OCI-LY7 (cell line): Measurements from ENCODE around the gene EIF4G3. TPM values are rescaled to one million over a fixed set of nuclear protein-coding genes. Genes with fewer than 3 reads are reported as not detected.
"Not testable (repeated sequence)": the region's sequence is repeated elsewhere in the genome, so short reads cannot be mapped to it uniquely, and the experiment has no call there.

ENCODE experiments used
- BruUV-seq: library from RNA; stranded (reverse); fragments of 400-500 nt; replicated peaks from 2 replicates; lab custom pipeline; 2021; lab: Mats Ljungman, UMichigan
- CTCF ChIA-PET: fragments of 300-600 bp; sonication (Branson Sonifier 250); formaldehyde crosslinking; loops from one replicate; lab custom pipeline; 2022; ENCODE audit warnings: antibody characterized with exemption; ENCODE audit not compliant: unreplicated experiment; lab: Charles Lee
- POLR2A ChIA-PET: fragments of 300-600 bp; sonication (Branson Sonifier 250); formaldehyde crosslinking; loops from one replicate; lab custom pipeline; 2022; ENCODE audit warnings: antibody characterized with exemption; lab: Charles Lee
- DNase-seq: peaks from one replicate; pipeline ENCODE4 v3.0.0-alpha.2; 2015; ENCODE audit warnings: low spot score
- H2AFZ ChIP-seq: fragments of 200-600 bp; sonication (generic), shearing (Covaris generic); 2 replicates; pipeline ENCODE4 v1.6.1; 2014; ENCODE audit warnings: mild to moderate bottlenecking, antibody characterized with exemption, low read length, moderate library complexity
- H3K27ac ChIP-seq: fragments of 200-600 bp; sonication (generic); 2 replicates; pipeline ENCODE4 v1.5.1; 2014; ENCODE audit warnings: mixed run types, low read depth, mild to moderate bottlenecking, moderate library complexity, low read length, inconsistent platforms; ENCODE audit not compliant: poor library complexity, severe bottlenecking
- H3K36me3 ChIP-seq: fragments of 200-600 bp; sonication (generic); 2 replicates; pipeline ENCODE4 v1.6.1; 2014; ENCODE audit warnings: mild to moderate bottlenecking, antibody characterized with exemption, low read length, moderate library complexity, mixed read lengths; ENCODE audit not compliant: insufficient read depth
- H3K4me1 ChIP-seq: fragments of 200-600 bp; sonication (generic); 2 replicates; pipeline ENCODE4 v1.5.1; 2014; ENCODE audit warnings: mild to moderate bottlenecking, low read length; ENCODE audit not compliant: insufficient read depth, poor library complexity, severe bottlenecking
- H3K4me2 ChIP-seq: fragments of 200-600 bp; sonication (generic); 2 replicates; pipeline ENCODE4 v1.6.1; 2014; ENCODE audit warnings: mild to moderate bottlenecking, low read length
- H3K4me3 ChIP-seq: fragments of 200-600 bp; sonication (generic); 2 replicates; pipeline ENCODE4 v1.5.1; 2014; ENCODE audit warnings: mild to moderate bottlenecking, low read depth, low read length; ENCODE audit not compliant: poor library complexity, severe bottlenecking
- H3K79me2 ChIP-seq: fragments of 200-600 bp; sonication (generic); 2 replicates; pipeline ENCODE4 v1.6.1; 2016; ENCODE audit warnings: low read depth, mild to moderate bottlenecking, low read length, moderate library complexity, mixed read lengths; ENCODE audit not compliant: insufficient read depth
- H3K9me2 ChIP-seq: fragments of 200-600 bp; sonication (generic); 2 replicates; pipeline ENCODE4 v1.6.1; 2016; ENCODE audit warnings: mild to moderate bottlenecking, low read length, mixed read lengths; ENCODE audit not compliant: insufficient read depth
- H3K9me3 ChIP-seq: fragments of 200-600 bp; sonication (generic); 2 replicates; pipeline ENCODE4 v1.6.1; 2014; ENCODE audit warnings: mild to moderate bottlenecking, mixed run types, low read length, mixed read lengths
- H4K20me1 ChIP-seq: fragments of 200-600 bp; sonication (generic); 2 replicates; pipeline ENCODE4 v1.6.1; 2014; ENCODE audit warnings: mild to moderate bottlenecking, antibody characterized with exemption, low read length, moderate library complexity, mixed read lengths; ENCODE audit not compliant: insufficient read depth
- CTCF ChIP-seq: fragments of 200-600 bp; sonication (generic); conservative IDR thresholded peaks from 2 replicates; pipeline ENCODE4 v1.5.1; 2014; ENCODE audit warnings: mild to moderate bottlenecking, antibody characterized with exemption, low read length, moderate library complexity, mixed read lengths
- EZH2phosphoT487 ChIP-seq: fragments of 200-600 bp; sonication (generic); IDR thresholded peaks from 2 replicates; pipeline ENCODE4 v1.6.1; 2018; ENCODE audit warnings: low read depth, borderline replicate concordance, mild to moderate bottlenecking, mixed run types, antibody characterized with exemption, low read length, moderate library complexity, mixed read lengths
- intact Hi-C: fragments of 100-400 bp; cut with micrococcal nuclease; formaldehyde crosslinking; loops from one replicate; pipeline ENCODE4 v1.10.0; 2022; ENCODE audit not compliant: unreplicated experiment
- total RNA-seq, 2 experiments: library from RNA; depleted of rRNA in 1 of 2; stranded (reverse); fragments of >200 nt in 1 of 2; shearing (Covaris generic) in 1 of 2; gene quantifications; 2 replicates each; pipeline ENCODE4 v1.2.3, GENCODE V29; 2014 to 2022

Gene EIF4G3
- total RNA-seq, 2 experiments from 2014 or later: 28.5 to 62.1 TPM

GRCh38 chr1:21192284-21192683, 15.6 kb upstream of the EIF4G3 start:
- intact Hi-C loops: loop anchor here (10.0 kb wide), 1 partner anchor 407 kb away; the partner anchor contains the start of gene HP1BP3
- no peak overlapping the region for H3K27ac ChIP-seq
- H3K4me3 ChIP-seq: no peak overlapping the region
- H3K4me2 ChIP-seq: no peak overlapping the region
- no peaks in the 10 kb centered on the region for H3K9me2 ChIP-seq
- H3K4me1 ChIP-seq: no peaks in the 10 kb centered on the region
- H3K79me2 ChIP-seq: no peaks in the 10 kb centered on the region
- no peaks in the 10 kb centered on the region for H3K36me3 ChIP-seq
- TF ChIP-seq EZH2phosphoT487 (no peak), CTCF (no peak)
- H2AFZ ChIP-seq: no peak overlapping the region
- no peak for DNase-seq
- POLR2A ChIA-PET: interaction anchor here (0.8 kb wide), 1 partner anchor 12 kb away, joined by 3 read pairs; no protein-coding TSS in a partner anchor
- CTCF ChIA-PET: no interaction called here
- H4K20me1 ChIP-seq: no peaks in the 10 kb centered on the region
- H3K9me3 ChIP-seq: no peaks in the 10 kb centered on the region
- BruUV-seq: no TSS peak

GRCh38 chr1:21190771-21191170, 14.1 kb upstream of the EIF4G3 start:
- H3K79me2 ChIP-seq, H2AFZ ChIP-seq, H3K27ac ChIP-seq, H3K9me3 ChIP-seq, H3K9me2 ChIP-seq, CTCF ChIA-PET, H3K4me1 ChIP-seq, H3K4me2 ChIP-seq, H3K36me3 ChIP-seq, H3K4me3 ChIP-seq, BruUV-seq, DNase-seq, H4K20me1 ChIP-seq: not testable (repeated sequence)
- POLR2A ChIA-PET: interaction anchor here (0.5 to 0.7 kb wide), 5 partner anchors 295 to 1060 kb away, joined by 3 to 6 read pairs (median 4); no protein-coding TSS in a partner anchor
- intact Hi-C loops: loop anchor here (10.0 kb wide), 1 partner anchor 406 kb away; the partner anchor contains the start of gene HP1BP3

GRCh38 chr1:21189906-21190500, 13.3 kb upstream of the EIF4G3 start:
- no TSS peak for BruUV-seq
- no peaks in the 10 kb centered on the region for H3K9me3 ChIP-seq
- intact Hi-C loops: loop anchor here (10.0 kb wide), 1 partner anchor 405 kb away; the partner anchor contains the start of gene HP1BP3
- no peak overlapping the region for H3K4me3 ChIP-seq
- no peak overlapping the region for H3K27ac ChIP-seq
- no peaks in the 10 kb centered on the region for H4K20me1 ChIP-seq
- DNase-seq: no peak
- POLR2A ChIA-PET: no interaction called here
- peaks cover 3% of the 10 kb centered on the region for H3K4me1 ChIP-seq
- CTCF ChIA-PET: no interaction called here
- no peaks in the 10 kb centered on the region for H3K36me3 ChIP-seq
- no peaks in the 10 kb centered on the region for H3K79me2 ChIP-seq
- H3K9me2 ChIP-seq: no peaks in the 10 kb centered on the region
- TF ChIP-seq EZH2phosphoT487 (no peak), CTCF (no peak)
- no peak overlapping the region for H2AFZ ChIP-seq
- no peak overlapping the region for H3K4me2 ChIP-seq
